ENCODE results near the gene VCL.

The VCL gene

DNA sequence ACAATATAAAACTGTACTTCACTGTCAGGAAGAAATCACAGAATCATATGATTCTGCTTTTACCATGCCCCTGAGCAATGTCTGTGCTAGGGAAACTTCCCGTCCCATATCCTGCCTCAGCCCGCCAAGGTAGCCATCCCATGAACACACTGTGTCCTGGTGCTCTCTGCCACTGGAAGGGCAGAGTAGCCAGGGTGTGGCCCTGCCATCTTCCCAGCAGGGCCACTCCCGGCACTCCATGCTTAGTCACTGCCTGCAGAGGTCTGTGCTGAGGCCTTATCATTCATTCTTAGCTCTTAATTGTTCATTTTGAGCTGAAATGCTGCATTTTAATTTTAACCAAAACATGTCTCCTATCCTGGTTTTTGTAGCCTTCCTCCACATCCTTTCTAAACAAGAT, 120.9 kb downstream of the VCL start:
- WGBS (ENCODE audit: insufficient coverage): 100% methylated on average over 2 of the region's 3 CpGs
- Histone ChIP-seq H3K4me1 (ENCODE audit: control extremely low read depth in 1 of 4, control insufficient read depth in 4 of 4, insufficient read depth in 4 of 4, low read length in 3 of 4) (peaks cover 0 to 6% (median 0%) of the 10 kb centered on the region in 4 experiments), H3K9me3 (ENCODE audit: control extremely low read depth in 1 of 5, control insufficient read depth in 4 of 5, insufficient read depth in 2 of 5, low read depth in 1 of 5, low read length in 4 of 5) (no peaks in the 10 kb centered on the region), H3K36me3 (ENCODE audit: control insufficient read depth in 4 of 4, insufficient read depth in 4 of 4, low read length in 3 of 4) (peaks cover 22 to 93% (median 69%) of the 10 kb centered on the region in 4 experiments), H3K27ac (ENCODE audit: insufficient read depth in 1 of 2, low read depth in 1 of 2, low read length in 2 of 2, poor library complexity in 1 of 2, severe bottlenecking in 2 of 2) (no peak overlapping the region), H3K27me3 (replicated peaks in 2 of 5; ENCODE audit: control insufficient read depth in 4 of 5, insufficient read depth in 5 of 5, low read length in 4 of 5) (no peaks in the 10 kb centered on the region), H3K4me3 (ENCODE audit: control insufficient read depth in 1 of 7, extremely low read depth in 1 of 7, insufficient read depth in 4 of 7, low read depth in 2 of 7, low read length in 6 of 7) (no peak overlapping the region)
- CTCF ChIA-PET: interaction anchor here (1.2 to 1.8 kb wide), 2 partner anchors 8 to 29 kb away, joined by 3 to 6 read pairs; no protein-coding TSS in a partner anchor
- DNase-seq: no peak
- POLR2A ChIA-PET: no interaction called here

DNA sequence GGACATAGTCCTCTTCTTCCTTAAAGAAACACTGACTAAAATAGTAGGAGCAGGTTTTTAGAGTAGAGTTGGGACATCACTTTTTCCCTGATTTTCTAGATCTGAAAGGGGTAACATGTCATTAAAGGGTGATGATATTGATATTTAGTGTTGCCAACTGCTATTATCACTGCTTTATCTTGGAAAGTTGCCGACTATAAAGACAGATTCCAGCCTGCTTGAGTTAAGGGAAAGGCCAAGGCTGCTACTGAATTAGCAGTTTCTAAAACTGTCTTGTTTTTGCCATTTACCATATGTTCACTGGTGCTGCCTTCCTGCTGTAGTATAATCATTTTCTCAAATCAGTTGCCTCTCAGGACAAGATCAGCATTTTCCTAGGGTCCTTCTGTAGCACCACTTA, 123.0 kb downstream of the VCL start:
- WGBS (ENCODE audit: insufficient coverage): 100% methylated on average over 1 of the region's 1 CpG
- Histone ChIP-seq H3K4me3 (ENCODE audit: control insufficient read depth in 1 of 7, extremely low read depth in 1 of 7, insufficient read depth in 4 of 7, low read depth in 2 of 7, low read length in 6 of 7) (no peak overlapping the region), H3K27ac (ENCODE audit: insufficient read depth in 1 of 2, low read depth in 1 of 2, low read length in 2 of 2, poor library complexity in 1 of 2, severe bottlenecking in 2 of 2) (no peak overlapping the region), H3K27me3 (replicated peaks in 2 of 5; ENCODE audit: control insufficient read depth in 4 of 5, insufficient read depth in 5 of 5, low read length in 4 of 5) (no peaks in the 10 kb centered on the region), H3K9me3 (ENCODE audit: control extremely low read depth in 1 of 5, control insufficient read depth in 4 of 5, insufficient read depth in 2 of 5, low read depth in 1 of 5, low read length in 4 of 5) (no peaks in the 10 kb centered on the region), H3K4me1 (ENCODE audit: control extremely low read depth in 1 of 4, control insufficient read depth in 4 of 4, insufficient read depth in 4 of 4, low read length in 3 of 4) (no peaks in the 10 kb centered on the region), H3K36me3 (ENCODE audit: control insufficient read depth in 4 of 4, insufficient read depth in 4 of 4, low read length in 3 of 4) (peaks cover 25 to 91% (median 68%) of the 10 kb centered on the region in 4 experiments)
- DNase-seq: no peak
- POLR2A ChIA-PET: no interaction called here
- CTCF ChIA-PET: interaction anchor here (0.6 to 1.2 kb wide), 4 partner anchors 10 to 93 kb away, joined by 3 to 5 read pairs (median 4); no protein-coding TSS in a partner anchor

DNA sequence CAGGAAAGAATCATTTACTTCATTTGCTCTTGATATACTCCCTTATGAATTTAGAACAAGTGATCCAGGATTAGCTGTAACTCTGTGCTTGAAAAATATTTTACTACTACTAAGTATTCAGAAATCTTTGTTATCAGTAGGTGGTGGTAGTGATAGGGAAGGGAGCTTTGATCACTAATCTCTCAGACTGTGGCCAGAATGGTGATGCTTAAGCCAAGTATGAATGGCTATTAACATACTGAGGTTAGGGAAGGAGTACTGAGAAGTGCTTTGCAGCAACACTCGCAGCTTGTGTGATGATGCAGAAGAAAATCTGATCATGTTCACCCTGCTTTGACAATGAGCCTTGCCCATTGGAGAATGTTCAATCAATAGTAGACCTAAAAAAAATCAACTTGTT, 123.5 kb downstream of the VCL start:
- CTCF ChIA-PET: interaction anchor here (1.2 kb wide), 1 partner anchor 10 kb away, joined by 4 read pairs; no protein-coding TSS in a partner anchor
- peaks cover 26 to 91% (median 70%) of the 10 kb centered on the region in 4 experiments for H3K36me3 ChIP-seq (ENCODE audit: control insufficient read depth in 4 of 4, insufficient read depth in 4 of 4, low read length in 3 of 4)
- POLR2A ChIA-PET: no interaction called here

DNA sequence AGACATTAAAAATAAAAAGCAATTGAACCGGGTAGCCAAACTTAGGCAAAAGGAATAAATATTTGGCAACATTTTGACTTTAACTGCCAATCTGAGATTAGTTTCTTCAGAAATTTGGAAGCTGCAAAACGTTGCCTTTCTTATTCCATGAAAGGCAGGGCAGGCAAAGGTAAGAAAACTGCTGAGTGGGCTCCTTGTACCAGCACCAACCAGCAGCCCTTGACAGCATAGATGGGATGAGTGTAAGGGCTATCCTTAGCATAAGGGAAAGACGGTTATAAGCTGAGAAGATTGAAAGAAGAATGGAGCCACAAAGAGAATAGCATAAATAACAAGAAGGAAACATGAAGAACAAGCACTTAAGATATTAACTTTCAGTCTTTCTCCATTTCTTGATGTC, 124.1 kb downstream of the VCL start:
- Histone ChIP-seq H3K9me3 (ENCODE audit: control extremely low read depth in 1 of 5, control insufficient read depth in 4 of 5, insufficient read depth in 2 of 5, low read depth in 1 of 5, low read length in 4 of 5) (no peaks in the 10 kb centered on the region), H3K4me3 (ENCODE audit: control insufficient read depth in 1 of 7, extremely low read depth in 1 of 7, insufficient read depth in 4 of 7, low read depth in 2 of 7, low read length in 6 of 7) (no peak overlapping the region), H3K27me3 (replicated peaks in 2 of 5; ENCODE audit: control insufficient read depth in 4 of 5, insufficient read depth in 5 of 5, low read length in 4 of 5) (no peaks in the 10 kb centered on the region), H3K36me3 (ENCODE audit: control insufficient read depth in 4 of 4, insufficient read depth in 4 of 4, low read length in 3 of 4) (peaks cover 22 to 90% (median 69%) of the 10 kb centered on the region in 4 experiments), H3K4me1 (ENCODE audit: control extremely low read depth in 1 of 4, control insufficient read depth in 4 of 4, insufficient read depth in 4 of 4, low read length in 3 of 4) (no peaks in the 10 kb centered on the region), H3K27ac (ENCODE audit: insufficient read depth in 1 of 2, low read depth in 1 of 2, low read length in 2 of 2, poor library complexity in 1 of 2, severe bottlenecking in 2 of 2) (no peak overlapping the region)
- ChIA-PET CTCF (interaction anchor here (1.8 to 5.5 kb wide), 2 partner anchors 10 to 113 kb away, joined by 5 to 36 read pairs; no protein-coding TSS in a partner anchor), POLR2A (no interaction called here)
- DNase-seq: no peak
- WGBS (ENCODE audit: insufficient coverage): 92% methylated on average over 3 of the region's 3 CpGs

More for the DNA sequence above, 123.5 kb downstream of the VCL start:
- DNase-seq: no peak
- H3K4me3 ChIP-seq (ENCODE audit: control insufficient read depth in 1 of 7, extremely low read depth in 1 of 7, insufficient read depth in 4 of 7, low read depth in 2 of 7, low read length in 6 of 7): no peak overlapping the region
- H3K4me1 ChIP-seq (ENCODE audit: control extremely low read depth in 1 of 4, control insufficient read depth in 4 of 4, insufficient read depth in 4 of 4, low read length in 3 of 4): no peaks in the 10 kb centered on the region
- H3K27me3 ChIP-seq (replicated peaks in 2 of 5; ENCODE audit: control insufficient read depth in 4 of 5, insufficient read depth in 5 of 5, low read length in 4 of 5): no peaks in the 10 kb centered on the region
- 100% methylated on average over 1 of the region's 1 CpG for WGBS (ENCODE audit: insufficient coverage)
- no peaks in the 10 kb centered on the region for H3K9me3 ChIP-seq (ENCODE audit: control extremely low read depth in 1 of 5, control insufficient read depth in 4 of 5, insufficient read depth in 2 of 5, low read depth in 1 of 5, low read length in 4 of 5)
- H3K27ac ChIP-seq (ENCODE audit: insufficient read depth in 1 of 2, low read depth in 1 of 2, low read length in 2 of 2, poor library complexity in 1 of 2, severe bottlenecking in 2 of 2): no peak overlapping the region

DNA sequence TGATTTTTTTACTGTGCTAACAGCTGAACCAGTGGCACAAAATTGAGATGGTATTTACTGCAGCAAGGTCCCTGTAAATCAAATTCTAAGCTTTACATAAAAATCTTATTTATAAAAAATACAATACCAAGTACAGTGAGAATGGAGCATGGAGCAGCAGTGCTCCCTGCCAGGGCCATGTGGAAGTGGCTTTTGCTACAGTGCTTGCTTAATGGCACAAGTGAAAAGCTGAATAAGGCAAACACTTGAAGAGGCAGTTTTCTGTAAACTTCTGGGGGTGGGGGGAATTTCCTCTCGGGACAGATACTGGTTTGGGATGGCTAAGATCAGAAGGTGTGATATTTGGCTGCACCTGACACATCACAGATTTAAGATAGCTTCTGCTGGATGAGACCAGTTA, 125.2 kb downstream of the VCL start:
- H3K36me3 ChIP-seq (ENCODE audit: control insufficient read depth in 4 of 4, insufficient read depth in 4 of 4, low read length in 3 of 4): peaks cover 22 to 88% (median 64%) of the 10 kb centered on the region in 4 experiments

DNA sequence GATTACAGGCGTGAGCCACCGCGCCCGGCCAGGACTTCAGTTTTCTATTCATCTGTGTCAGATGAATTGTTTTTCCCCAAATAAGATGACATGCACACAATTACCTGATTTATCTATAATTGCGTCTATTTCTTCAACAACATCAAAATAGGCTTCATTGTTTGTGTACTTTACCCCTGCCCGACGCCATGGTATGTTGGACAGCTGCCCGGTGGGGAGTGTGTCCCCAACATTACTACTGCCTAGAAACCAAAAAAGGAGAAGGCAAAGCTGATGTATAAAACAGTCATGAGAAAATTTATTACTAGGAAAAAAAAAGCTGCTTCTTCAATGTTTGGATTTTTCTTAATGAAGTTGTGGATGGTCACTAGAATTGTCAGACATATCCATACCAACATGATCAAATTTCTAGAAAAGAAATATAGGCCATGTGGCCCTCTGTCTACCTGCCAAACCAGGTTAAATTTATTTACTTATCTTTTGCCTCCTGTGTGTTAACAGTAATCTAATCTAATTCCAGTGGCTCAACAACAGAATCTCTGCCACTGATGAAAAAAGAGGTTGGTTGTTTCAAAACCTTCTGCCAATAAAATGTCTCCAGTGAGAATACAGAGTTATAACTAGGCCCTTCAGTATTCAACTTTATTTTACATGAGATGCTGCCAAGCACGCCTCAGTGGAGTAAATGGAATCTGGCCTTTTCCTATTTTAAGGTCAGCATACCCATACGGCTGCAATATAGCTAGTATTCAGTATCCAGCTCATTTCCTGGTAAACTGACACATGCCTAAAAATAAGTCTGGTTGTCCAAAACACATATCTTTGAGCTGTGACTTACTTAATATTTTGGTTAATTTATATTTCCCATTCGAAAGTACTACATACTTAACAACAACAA, 136.3 kb downstream of the VCL start:
- POLR2A ChIA-PET: interaction anchor here (0.6 kb wide), 1 partner anchor 368 kb away, joined by 3 read pairs; no protein-coding TSS in a partner anchor

More for the DNA sequence above, 125.2 kb downstream of the VCL start:
- Histone ChIP-seq H3K4me3 (ENCODE audit: control insufficient read depth in 1 of 7, extremely low read depth in 1 of 7, insufficient read depth in 4 of 7, low read depth in 2 of 7, low read length in 6 of 7) (no peak overlapping the region), H3K27ac (ENCODE audit: insufficient read depth in 1 of 2, low read depth in 1 of 2, low read length in 2 of 2, poor library complexity in 1 of 2, severe bottlenecking in 2 of 2) (no peak overlapping the region), H3K27me3 (replicated peaks in 2 of 5; ENCODE audit: control insufficient read depth in 4 of 5, insufficient read depth in 5 of 5, low read length in 4 of 5) (no peaks in the 10 kb centered on the region), H3K9me3 (ENCODE audit: control extremely low read depth in 1 of 5, control insufficient read depth in 4 of 5, insufficient read depth in 2 of 5, low read depth in 1 of 5, low read length in 4 of 5) (no peaks in the 10 kb centered on the region), H3K4me1 (ENCODE audit: control extremely low read depth in 1 of 4, control insufficient read depth in 4 of 4, insufficient read depth in 4 of 4, low read length in 3 of 4) (no peaks in the 10 kb centered on the region)
- CTCF ChIA-PET: interaction anchor here (0.8 to 5.5 kb wide), 8 partner anchors 11 to 244 kb away, joined by 3 to 36 read pairs (median 4); no protein-coding TSS in a partner anchor
- DNase-seq: no peak
- 78% methylated on average over 1 of the region's 1 CpG for WGBS (ENCODE audit: insufficient coverage)
- POLR2A ChIA-PET: no interaction called here

DNA sequence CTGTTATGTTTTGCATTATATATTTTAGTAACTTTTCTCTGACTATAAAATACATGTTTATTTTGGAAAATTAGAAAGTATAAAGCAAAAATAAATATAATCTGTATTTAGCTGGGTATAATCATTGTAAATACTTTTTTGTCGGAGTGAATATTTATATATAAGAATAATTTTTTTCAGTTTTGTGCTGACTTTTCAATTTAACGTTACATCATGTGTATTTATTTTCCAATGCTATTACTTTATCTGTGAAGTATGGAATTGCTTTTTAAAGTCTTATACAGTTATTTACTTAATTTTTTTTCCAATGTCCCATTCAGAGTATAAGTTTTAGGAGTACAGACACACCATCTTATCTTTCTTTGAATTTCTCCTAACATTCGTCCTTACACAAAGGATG, 137.5 kb downstream of the VCL start:
- no peak overlapping the region for H3K27ac ChIP-seq (ENCODE audit: insufficient read depth in 1 of 2, low read depth in 1 of 2, low read length in 2 of 2, poor library complexity in 1 of 2, severe bottlenecking in 2 of 2)
- CTCF ChIA-PET: interaction anchor here (1.5 to 1.9 kb wide), 2 partner anchors 79 to 100 kb away, joined by 4 to 7 read pairs; no protein-coding TSS in a partner anchor
- WGBS (ENCODE audit: insufficient coverage): no CpG with 5 or more reads among the region's 3 CpGs
- H3K9me3 ChIP-seq (ENCODE audit: control extremely low read depth in 1 of 5, control insufficient read depth in 4 of 5, insufficient read depth in 2 of 5, low read depth in 1 of 5, low read length in 4 of 5): no peaks in the 10 kb centered on the region
- H3K36me3 ChIP-seq (ENCODE audit: control insufficient read depth in 4 of 4, insufficient read depth in 4 of 4, low read length in 3 of 4): peaks cover 22 to 77% (median 36%) of the 10 kb centered on the region in 4 experiments
- H3K4me1 ChIP-seq (ENCODE audit: control extremely low read depth in 1 of 4, control insufficient read depth in 4 of 4, insufficient read depth in 4 of 4, low read length in 3 of 4): no peaks in the 10 kb centered on the region
- no peak for DNase-seq
- H3K4me3 ChIP-seq (ENCODE audit: control insufficient read depth in 1 of 7, extremely low read depth in 1 of 7, insufficient read depth in 4 of 7, low read depth in 2 of 7, low read length in 6 of 7): no peak overlapping the region
- POLR2A ChIA-PET: no interaction called here
- H3K27me3 ChIP-seq (replicated peaks in 2 of 5; ENCODE audit: control insufficient read depth in 4 of 5, insufficient read depth in 5 of 5, low read length in 4 of 5): no peaks in the 10 kb centered on the region

More for the DNA sequence above, 136.3 kb downstream of the VCL start:
- DNase-seq: no peak
- CTCF ChIA-PET: interaction anchor here (0.6 to 1.9 kb wide), 3 partner anchors 9 to 80 kb away, joined by 4 to 5 read pairs (median 4); no protein-coding TSS in a partner anchor
- no peaks in the 10 kb centered on the region for H3K4me1 ChIP-seq (ENCODE audit: control extremely low read depth in 1 of 4, control insufficient read depth in 4 of 4, insufficient read depth in 4 of 4, low read length in 3 of 4)
- H3K27me3 ChIP-seq (replicated peaks in 2 of 5; ENCODE audit: control insufficient read depth in 4 of 5, insufficient read depth in 5 of 5, low read length in 4 of 5): no peaks in the 10 kb centered on the region
- H3K9me3 ChIP-seq (ENCODE audit: control extremely low read depth in 1 of 5, control insufficient read depth in 4 of 5, insufficient read depth in 2 of 5, low read depth in 1 of 5, low read length in 4 of 5): no peaks in the 10 kb centered on the region
- H3K4me3 ChIP-seq (ENCODE audit: control insufficient read depth in 1 of 7, extremely low read depth in 1 of 7, insufficient read depth in 4 of 7, low read depth in 2 of 7, low read length in 6 of 7): no peak overlapping the region
- H3K36me3 ChIP-seq (ENCODE audit: control insufficient read depth in 4 of 4, insufficient read depth in 4 of 4, low read length in 3 of 4): peaks cover 24 to 85% (median 43%) of the 10 kb centered on the region in 4 experiments
- WGBS (ENCODE audit: insufficient coverage): 98% methylated on average over 8 of the region's 11 CpGs
- H3K27ac ChIP-seq (ENCODE audit: insufficient read depth in 1 of 2, low read depth in 1 of 2, low read length in 2 of 2, poor library complexity in 1 of 2, severe bottlenecking in 2 of 2): no peak overlapping the region
